Fibroblast of pulmonary artery (primary cell): ENCODE data around the gene SDC4.
A peak's percentile ranks its signal among the peaks of the same experiment; 100 is the strongest.

ENCODE experiments used
- DNase-seq: peaks from one replicate; pipeline ENCODE4 v3.0.0-alpha.2; 2010; ENCODE audit warnings: low read depth
- H3K4me3 ChIP-seq: replicated peaks from 2 replicates; pipeline ENCODE4 v1.5.1; 2011; ENCODE audit warnings: low read depth, mild to moderate bottlenecking, control low read depth, low read length, moderate library complexity
- TF ChIP-seq, protein P1 (sequence below): IDR thresholded peaks from 2 replicates; pipeline ENCODE4 v1.5.1; 2011; ENCODE audit warnings: mild to moderate bottlenecking, control low read depth, low read length, inconsistent platforms; ENCODE audit errors: missing control alignments

SDC4 gene

DNA sequence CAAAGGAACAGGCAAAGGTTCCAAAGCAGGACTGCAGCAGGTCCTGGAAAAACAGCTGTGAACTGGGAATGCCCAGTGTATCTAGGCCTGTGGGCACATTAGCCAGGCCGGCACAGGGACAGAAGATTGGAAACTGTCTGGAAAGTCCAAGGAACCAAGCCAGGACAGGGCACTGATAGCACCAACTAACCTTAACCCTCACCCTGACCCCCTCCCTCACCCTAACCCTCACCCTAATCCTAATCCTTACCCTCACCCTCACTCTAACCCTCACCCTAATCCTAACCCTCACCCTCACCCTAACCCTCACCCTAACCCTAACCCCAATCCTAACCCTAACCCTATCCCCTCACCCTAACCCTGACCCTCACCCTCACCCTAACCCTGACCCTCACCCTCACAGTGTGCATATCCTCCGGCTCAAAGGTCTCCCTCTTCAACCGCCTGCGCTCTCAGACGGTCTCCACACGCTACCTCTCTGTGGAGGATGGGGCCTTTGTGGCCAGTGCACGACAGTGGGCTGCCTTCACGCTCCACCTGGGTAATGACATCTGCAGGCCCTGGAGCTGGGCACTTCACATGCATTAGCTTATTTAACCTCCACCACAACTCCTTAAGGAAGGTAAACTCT is 35.0 kb downstream of the SDC4 start:
- TF ChIP-seq, protein P1, sequence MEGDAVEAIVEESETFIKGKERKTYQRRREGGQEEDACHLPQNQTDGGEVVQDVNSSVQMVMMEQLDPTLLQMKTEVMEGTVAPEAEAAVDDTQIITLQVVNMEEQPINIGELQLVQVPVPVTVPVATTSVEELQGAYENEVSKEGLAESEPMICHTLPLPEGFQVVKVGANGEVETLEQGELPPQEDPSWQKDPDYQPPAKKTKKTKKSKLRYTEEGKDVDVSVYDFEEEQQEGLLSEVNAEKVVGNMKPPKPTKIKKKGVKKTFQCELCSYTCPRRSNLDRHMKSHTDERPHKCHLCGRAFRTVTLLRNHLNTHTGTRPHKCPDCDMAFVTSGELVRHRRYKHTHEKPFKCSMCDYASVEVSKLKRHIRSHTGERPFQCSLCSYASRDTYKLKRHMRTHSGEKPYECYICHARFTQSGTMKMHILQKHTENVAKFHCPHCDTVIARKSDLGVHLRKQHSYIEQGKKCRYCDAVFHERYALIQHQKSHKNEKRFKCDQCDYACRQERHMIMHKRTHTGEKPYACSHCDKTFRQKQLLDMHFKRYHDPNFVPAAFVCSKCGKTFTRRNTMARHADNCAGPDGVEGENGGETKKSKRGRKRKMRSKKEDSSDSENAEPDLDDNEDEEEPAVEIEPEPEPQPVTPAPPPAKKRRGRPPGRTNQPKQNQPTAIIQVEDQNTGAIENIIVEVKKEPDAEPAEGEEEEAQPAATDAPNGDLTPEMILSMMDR: no peak
- no peak for DNase-seq
- no peak overlapping the region for H3K4me3 ChIP-seq

- TF ChIP-seq, protein P1: no peak
Observed at GRCh38 chr20:45312241-45312640, 36.0 kb downstream of the SDC4 start.

GRCh38 chr20:45311589-45312211 is 36.5 kb downstream of the SDC4 start:
- no peak overlapping the region for H3K4me3 ChIP-seq
- TF ChIP-seq, protein P1: peak; percentile 77
- DNase-seq: peak; percentile 60

More at GRCh38 chr20:45312241-45312640, 36.0 kb downstream of the SDC4 start:
- no peak overlapping the region for H3K4me3 ChIP-seq
- DNase-seq: no peak

DNA sequence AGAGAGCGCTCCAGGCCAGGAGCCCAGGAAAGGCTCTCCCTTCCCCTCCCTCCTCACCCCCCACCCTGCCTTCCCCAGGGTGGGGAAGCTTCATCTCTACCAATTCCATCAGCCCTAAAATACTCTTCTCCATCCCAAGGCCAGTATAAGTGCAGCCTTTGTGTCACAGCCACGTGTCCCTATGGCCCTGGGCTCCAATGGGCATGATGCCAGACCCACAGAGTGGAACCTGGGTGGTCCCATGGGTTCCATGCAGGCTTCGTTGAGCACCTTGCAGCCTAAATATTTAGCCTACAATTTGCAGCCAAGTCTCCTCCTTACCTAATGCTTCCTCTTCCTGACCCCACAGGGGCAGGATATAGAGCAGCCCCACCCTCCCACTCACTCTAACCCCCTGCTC is 39.1 kb downstream of the SDC4 start:
- DNase-seq: no peak
- TF ChIP-seq, protein P1: no peak
- H3K4me3 ChIP-seq: no peak overlapping the region

- TF ChIP-seq, protein P1: no peak
- DNase-seq: no peak
- H3K4me3 ChIP-seq: no peak within 1 kb of the TSS
Observed at GRCh38 chr20:45308117-45308778, 40.0 kb downstream of the SDC4 start, which contains the start of gene MATN4. MATN4 (minus strand) TSS chr20:45308299; CDS start chr20:45305582, 2,717 bp downstream.

DNA sequence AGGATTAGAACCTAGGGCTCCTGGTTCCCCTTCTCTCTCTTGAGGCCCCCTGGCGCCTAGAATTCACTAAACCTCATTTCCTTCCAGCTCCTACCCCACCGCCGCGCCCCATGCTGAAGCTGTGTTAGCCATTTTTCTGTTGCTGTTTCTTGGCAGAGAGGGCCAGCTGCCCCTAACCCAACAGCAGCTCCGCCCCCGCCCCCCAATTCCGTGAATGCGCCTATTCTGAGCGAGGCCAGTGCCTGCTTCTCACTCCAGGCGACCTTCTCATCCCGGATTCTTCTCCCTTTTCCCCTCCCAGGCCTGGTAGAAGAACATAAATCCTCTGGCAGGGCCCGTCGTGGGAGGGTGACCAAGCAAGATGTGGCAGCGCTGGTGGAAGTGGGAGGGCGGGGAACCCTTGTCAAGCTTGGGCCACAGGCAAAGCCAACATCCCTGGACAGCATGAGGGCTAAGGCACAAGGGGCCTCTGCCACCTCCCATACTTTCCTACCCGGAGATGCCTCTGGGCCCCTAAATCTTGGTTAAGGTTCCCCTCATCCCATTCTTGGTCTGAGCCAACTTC is 41.1 kb downstream of the SDC4 start:
- DNase-seq: no peak
- TF ChIP-seq, protein P1: no peak
- no peak overlapping the region for H3K4me3 ChIP-seq
